ENCODE measurements around the gene ADAMTS2. TPM values are rescaled to one million over a fixed set of nuclear protein-coding genes. Genes with fewer than 3 reads are reported as not detected.

ADAMTS2 gene
- polyA plus RNA-seq, 1 donor = 7.8 TPM

DNA sequence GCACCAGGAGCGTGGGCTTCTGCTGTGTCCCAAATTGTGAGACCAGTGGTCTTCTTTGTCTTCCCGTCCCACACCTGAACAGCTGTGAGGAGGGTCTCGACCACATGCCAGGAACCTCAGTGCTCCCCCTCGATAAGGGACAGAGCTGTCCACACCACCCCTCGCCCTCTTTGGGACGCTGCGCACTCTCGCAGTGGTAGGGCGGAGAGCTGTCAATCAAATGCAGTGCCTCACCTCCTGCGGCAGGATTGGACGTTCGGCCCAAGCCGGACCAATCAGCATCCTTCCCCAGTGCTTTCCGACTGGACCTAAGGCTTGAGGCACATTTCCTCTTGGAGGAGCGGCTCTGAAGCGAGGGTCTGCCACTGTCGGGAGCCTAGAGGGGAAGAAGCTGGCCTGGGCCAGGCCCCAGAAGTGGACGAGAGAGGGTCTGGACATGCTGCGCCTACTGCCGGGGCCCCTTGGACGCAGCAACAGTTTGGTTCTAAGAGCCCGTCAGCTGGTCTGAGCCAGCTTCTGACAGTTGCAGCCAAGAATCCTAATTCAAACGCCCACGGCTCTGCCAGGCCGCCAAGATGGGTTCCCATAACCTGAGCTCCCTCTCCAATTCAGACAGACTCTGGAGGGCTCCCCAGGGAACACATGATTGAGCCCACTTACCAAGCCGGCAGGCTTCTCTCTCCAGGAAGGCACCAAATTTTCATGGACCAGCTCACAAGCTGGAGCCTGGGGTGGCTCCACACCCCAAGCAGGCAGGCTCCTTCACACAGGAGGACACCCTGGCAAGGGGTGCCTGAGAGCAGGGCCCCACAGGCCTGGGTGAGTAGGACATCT, 28.1 kb upstream of the ADAMTS2 start:
- no peak for DNase-seq

DNA sequence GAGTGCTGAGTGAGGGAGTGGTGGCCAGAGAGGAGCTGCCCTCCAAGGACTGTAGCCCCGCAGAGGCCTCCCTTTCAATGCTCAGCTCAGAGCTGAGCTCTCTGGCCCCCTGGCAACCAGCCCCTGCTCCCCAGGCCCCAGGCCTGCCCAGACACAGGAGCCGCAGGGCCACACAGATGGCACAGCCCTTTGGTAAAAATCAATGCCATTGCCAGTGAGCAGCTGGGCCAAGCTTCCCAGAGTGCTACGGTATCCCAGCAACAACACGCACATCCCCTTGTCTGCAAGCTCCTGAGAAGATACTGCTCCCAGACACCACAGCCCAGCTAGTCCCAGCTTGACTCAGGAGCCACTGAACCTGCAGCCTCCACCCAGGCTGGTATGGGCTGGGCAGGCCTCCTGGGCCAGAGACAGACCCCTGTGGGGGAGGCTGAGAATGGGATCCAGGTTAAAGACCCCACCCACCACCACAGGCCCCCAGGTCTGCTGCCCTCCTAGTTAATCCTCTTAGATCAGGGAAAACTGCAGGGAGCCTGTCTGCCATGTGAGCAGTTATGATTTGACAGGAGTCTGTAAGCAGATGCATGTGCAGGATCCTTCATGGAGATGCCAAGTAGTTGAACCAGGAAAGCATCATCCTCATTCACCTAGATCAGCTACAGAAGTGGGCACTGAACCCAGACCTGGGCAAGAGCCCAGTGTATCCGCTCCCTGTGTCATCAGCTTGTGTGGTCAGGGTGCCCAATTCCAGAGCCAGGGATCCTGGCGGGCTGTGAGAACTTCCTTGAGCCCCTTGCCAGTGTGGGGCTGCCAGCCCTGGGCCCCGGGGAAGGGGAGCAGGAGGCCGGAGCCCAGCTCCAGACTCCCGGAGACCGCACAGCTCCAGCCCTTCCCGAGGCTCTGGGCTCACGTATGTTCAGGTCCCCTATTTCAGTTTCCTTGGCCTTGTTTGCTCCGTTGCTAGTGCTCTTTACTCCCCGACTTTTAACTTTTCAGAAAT, 26.7 kb upstream of the ADAMTS2 start:
- no peak for DNase-seq

DNA sequence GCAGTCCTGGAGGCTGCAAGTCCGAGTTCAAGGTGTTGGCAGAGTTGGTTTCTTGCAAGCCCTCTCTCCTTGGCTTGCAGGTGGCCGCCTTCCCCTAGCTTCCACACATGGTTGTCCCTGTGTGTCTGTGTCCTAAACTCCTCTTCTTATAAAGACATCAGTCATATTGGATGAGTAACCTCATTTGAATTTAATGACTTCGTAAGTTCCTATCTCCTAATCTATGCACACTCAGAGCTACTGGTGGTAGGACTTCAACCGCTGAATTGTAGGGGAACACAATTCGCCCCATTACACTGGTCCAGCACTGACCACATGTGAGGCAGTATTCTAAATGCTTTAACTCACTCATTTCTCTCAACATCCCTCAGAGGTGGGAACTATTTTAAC, 25.9 kb upstream of the ADAMTS2 start:
- DNase-seq = no peak

DNA sequence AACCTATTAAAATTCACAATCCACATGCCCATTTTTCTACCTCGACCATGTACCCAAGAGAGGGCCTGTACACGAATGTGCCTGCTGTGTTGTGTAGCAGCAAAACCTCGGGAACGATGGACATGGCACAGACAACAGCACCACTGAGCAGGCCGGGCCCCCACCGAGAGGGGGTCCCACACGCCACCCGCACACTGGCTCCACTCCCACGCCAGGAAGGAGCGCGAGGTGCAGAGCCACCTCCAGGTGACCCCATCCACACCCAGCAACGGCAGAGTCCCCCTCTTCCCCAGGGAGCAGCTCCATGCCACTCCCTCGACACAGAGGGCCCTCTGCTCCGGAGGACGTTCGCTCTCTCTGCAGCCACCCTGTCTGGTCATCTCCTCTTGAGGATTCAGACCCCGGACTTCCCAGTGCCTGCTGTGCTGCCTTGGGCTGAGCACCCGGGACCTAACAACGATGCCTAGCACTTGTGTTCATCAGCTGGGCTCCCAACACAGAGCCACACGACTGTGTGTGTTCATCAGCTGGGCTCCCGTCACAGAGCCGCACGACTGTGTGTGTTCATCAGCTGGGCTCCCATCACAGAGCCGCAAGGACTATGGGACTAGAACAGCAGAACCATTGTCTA, 25.3 kb upstream of the ADAMTS2 start:
- DNase-seq = no peak

DNA sequence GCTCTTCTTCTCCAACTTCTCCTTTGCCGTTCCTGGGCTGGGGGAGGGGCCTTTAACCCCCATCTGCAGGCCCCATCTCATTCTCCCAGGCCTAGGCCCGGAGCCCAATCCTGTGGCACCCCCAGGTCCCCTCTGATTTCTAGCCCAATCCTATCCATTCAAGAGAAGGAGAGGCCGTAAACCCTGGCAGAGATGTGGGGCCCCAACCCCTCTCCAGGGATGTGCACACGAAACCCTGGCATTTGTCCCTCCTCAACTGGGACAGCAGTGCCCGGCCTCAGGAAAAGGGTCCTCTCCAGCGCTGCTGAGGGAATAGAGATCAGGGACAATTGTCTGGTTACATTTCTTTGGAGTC, 24.2 kb upstream of the ADAMTS2 start:
- no peak for DNase-seq

DNA sequence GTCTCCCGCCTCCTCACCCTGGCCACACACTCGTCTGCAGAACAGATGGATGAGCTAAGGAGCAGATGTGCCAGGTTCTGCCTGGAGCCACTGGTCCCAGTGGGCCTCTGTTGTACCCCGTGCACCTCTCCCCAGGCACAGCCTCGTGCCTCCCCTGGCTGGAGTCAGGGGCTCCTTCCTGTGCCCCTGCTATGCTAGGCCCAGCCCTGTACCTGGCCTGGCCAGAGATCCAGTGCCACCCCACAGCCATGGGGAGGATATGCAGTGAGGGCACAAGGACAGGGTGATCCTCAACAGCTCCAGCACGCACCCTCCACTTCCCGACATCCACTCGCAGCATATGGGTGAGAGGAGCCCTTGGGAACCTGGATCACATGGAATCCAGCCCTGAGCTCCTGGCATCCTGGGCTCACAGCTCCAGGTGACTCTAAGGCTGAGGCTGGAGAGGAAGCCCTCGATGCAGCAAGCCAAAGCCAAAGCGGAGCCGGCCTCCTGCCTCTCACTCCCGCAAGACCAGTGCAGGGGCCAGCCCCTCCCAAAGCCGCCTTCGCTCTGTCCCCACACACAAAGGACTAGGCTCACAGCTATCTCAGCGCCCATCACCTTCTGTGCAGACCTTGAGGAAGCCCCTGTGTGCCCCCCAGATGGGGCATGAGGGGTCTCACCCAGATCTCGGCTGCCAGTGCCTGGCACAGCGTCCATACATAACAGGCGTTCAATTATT, 23.7 kb upstream of the ADAMTS2 start:
- DNase-seq = no peak

DNA sequence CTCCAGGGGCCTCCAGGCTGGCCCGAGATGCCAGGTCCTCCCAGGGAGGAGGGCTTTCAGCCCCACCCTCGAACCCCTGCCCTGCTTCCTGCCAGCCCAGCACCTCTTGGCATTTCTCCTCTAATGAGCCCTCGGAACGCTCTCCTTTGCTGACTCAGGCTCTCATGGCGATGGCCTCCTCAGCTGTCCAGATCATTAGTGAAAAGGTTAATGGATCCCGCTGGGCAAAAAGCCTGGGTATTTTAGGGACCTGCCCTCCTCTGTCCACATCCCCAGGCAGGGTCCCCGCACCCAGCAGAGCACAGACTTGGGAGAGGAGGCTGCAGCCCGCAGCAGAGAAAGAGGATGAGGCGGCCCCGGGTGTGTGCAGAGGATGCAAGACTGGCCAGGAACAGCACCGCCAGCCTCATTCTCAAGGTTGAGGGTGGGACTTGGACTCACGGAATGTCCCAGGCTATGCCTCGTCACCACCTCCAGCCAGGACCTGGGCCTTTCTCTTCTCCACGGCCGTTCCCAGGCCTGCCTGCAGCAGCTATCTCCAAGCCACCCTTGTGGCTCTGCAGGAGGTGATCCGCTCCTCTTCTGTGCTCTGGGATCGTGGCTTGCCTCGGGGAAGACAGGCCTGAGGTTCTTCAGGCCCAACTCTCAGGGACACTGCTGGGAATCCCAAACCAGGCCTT, 23.0 kb upstream of the ADAMTS2 start:
- DNase-seq = no peak

DNA sequence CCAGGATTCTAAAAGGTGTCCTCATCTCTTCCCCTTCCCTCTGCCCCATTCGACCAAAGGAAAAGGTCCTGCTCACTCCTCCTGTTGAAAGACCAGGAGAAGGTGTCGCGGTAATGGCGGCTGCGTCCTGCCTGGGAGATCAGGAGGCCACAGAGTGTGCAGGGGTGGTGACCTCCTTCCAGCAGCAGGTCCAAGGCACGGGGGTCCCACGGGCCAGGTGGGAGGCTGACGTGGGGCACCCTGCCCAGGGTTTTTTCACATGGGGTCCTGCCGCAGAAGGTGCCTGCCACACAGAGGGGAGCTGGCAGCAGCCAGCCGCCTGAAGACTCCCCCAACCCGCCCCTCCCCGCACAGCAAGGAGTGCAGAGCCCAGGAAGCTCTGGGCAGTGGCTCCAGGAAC, 22.2 kb upstream of the ADAMTS2 start:
- DNase-seq = no peak

DNA sequence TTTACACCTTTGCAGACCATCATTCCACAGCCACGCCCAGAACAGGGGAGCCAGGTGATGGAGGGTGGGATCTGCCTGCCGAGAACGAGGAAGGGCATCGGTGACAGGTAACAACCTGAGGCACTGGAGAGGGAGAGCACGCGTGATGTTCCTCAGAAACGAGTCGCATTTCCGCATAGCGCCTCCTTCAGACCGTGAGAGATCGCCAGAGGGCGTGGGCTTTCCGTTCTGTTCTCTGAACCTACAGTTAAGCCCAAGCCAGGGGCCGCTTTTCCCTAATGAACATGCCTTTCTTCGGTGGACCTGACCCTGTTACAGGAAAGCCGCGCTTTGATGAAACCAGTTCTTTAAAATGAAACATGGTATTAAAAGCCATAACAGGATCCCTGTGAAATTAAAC, 17.1 kb upstream of the ADAMTS2 start:
- DNase-seq = no peak

DNA sequence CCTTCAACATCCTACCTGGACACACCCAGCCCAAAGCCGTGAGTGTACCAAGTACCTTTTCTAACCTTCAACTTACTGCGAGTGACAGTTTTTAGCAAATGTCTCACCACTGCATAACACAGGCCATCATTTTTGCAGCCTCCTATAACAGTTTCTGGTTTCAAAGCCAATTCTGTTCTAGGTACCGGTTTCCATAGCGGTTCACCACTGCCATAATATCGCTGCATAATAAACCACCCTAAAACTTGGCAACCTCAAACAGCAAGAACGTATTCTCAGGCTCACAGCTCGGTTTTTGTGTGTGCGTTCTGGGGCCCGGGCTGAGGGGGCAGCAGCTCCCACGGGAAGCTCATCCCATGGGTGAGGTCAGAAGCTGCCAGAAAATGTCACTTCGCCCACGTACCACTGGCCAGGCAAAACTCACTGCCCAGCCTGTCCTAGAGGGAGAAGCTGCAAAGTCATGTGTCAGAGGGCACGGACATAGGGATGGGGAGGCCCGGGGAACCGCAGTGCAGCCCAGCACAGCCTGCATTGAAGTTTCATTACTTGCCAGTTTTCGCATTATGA, 15.9 kb upstream of the ADAMTS2 start:
- DNase-seq = no peak

DNA sequence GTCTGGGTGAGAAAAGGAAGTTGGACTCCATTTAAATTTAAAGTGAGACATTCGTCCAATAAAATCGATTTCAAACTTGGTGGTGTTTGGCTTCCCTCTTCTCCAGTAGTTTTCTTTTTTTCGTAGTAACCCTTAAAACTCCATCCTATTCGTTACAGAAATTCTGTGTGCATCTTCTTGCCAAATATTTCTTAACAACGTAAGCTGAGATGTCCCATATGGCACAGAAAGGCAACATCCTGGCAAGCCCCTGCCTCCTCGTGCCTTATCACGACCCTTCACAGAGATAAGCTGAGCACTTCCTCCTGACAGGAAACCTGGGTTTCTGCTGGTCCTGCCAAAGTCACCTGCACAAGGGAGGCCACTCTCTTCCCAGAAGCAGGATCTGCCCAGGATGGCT, 11.8 kb upstream of the ADAMTS2 start:
- DNase-seq = no peak

DNA sequence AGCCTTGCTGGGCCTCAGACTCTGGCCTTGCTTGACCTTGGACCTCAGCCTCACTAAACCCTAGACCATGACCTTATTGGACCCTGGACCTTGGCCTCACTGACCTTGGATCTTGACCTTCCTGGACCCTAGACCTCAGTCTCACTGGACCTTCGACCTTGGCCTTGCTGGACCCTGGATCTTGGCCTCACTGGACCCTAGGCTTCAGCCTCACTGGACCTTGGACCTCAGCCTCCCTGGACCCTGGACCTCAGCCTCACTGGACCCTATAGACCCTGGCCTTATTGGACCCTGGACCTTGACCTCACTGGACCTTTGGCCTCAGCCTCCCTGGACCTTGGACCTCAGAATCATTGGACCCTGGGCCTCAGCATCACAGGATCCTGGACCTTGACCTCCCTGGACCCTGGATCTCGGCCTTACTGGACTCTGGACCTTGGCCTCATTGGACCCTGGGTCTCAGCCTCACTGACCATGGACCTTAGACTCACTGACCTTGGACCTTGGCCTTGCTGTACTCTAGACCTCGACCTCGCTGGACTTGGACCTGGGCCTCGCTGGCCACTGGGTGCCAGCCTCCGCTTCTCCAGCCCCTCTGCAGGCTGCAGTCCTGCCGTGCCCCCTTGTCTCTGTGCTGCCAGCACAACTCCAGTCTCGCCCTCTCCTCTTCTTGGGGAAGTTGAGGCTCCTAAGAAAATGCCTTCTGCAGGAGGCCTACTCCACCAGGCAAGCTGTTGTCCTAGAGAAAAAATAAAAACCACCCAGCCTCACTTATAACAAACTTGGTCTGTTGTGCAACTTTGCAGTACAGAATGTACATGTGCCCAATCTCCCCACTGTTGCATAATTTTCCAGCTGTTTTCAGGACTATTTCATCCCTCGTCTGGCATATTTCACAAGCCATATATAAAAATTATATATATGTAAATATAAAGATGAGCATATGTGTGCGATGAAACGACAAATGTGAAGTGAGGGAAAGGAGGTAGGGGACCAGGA, 11.0 kb upstream of the ADAMTS2 start:
- no peak for DNase-seq

DNA sequence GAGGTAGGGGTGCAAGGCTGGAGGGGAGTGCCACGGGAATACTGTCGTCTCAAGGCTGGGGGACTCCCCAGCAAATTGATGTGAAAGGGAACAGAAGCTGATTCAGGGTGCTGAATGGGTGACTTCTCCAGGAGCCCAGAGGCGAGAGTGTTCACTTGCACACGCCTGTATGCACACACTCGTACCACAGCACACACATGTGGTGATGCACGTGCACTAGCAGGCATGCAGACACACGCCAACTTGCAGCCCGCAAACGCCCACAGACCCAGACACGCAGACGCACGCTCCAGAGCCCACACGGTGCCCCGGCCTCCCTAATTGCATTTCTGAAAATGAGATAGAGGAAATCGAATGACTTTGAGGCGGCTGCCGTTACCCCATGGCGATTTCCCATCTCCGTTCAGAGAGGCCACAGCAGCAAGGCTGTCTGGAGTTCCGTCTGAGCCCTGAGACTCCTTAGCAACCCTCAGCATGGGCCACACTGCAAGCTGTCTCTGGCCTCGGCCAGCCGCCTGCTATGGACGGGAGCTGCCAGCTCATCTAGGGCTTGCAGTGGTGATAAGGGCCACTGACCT, 9.1 kb upstream of the ADAMTS2 start:
- DNase-seq = no peak

DNA sequence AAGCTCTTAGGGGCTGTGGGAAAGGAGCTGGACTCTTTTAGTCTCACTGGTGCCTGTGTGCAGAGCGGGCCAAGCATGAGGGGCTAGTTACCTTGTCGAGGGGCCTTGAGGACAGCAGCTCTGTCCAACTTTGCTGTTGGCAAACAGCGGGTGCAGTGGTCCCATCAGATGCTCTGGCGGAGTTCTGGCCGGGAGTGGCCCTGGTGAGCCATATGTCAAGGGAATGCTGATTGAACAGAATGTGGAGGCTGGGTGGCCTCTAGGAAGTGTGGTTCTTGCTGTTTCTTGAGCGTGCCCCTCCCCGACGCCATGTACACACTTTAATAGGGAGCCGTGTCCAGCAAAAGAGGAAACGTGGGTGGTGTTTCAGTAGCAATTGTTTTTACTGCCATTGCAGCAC, 3.6 kb upstream of the ADAMTS2 start:
- DNase-seq = no peak

DNA sequence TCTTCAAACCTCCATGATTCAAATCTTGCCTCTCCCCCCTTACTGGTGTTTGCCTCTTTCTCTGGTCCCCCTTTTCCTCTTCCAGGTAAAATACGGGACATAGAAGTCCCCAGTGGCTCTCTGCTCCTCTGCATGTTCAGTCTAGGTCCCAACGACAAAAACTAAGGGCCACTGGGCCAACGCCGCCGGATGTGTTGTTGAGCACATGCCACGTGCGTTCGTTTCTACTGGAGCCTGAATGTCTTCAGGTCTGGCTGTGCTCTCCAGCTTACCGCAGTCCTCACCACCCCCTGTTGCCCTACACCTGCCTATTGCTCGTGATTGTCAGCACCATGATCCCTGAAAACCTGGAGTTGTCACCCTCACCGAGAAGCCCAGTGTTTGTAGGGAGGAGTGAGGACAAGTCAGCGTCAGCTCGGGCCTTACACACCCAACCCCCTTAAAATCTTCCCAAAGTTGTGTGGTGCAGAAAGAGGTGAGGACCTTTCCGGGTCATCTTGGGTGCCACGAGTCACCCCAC, 2.8 kb upstream of the ADAMTS2 start:
- DNase-seq = no peak

DNA sequence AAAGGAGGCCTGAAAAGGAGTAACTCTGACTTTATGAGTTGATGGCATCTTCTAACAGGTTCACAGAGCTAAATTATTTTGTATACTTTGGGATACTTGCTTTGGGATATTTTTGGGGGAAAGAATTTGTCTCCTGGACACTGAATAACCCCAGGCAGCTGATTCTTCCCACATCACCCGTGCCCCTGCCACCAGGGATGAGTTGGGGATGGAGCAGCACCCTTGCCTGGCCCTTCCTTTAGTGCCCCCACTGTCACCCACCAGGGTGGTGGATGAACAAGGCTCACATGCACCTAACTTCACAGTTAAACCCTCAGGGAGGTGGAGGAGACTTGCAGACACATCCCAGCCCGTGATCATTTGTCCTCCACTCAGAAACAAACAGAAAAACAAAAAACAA, 2.3 kb upstream of the ADAMTS2 start:
- no peak for DNase-seq

DNA sequence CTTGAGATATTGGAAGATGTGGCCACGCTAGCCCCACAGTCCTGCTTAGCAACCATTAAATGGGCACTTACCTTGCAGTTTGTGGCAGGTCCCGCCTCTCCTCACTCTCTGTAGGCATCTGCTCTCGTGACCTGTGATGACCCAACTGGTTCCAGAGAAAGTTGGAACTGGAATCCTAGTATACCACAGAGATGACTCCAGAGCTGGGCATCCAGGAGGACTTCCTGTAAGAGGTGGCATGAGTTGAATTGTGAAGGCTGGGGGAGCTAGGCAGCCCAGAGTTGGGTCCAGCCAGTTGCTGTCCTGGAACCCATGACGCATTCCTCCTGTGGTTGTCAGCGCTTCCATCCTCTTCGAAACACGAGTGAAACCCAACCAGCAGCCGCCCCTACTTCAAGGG, 1.6 kb upstream of the ADAMTS2 start:
- no peak for DNase-seq

DNA sequence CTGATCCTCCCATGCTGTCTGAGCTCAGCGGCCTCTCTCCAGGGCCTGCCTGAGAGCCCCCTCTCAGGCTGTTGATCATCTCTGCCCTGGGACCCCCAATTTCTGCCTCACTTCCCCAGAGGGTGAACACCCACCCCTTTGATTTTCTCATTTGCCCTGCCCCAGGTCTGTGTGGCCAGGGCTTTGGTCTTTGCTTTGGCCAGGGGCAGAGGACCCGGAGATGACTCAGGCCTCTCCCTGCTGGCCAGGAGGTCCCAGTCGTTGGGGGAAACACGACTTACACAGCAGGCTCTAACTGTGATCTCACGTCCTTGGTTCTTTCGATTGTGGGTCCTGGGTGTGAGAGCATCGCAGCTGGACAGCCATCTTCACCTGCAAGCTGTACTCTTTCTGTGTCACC, 1.1 kb upstream of the ADAMTS2 start:
- DNase-seq = no peak

DNA sequence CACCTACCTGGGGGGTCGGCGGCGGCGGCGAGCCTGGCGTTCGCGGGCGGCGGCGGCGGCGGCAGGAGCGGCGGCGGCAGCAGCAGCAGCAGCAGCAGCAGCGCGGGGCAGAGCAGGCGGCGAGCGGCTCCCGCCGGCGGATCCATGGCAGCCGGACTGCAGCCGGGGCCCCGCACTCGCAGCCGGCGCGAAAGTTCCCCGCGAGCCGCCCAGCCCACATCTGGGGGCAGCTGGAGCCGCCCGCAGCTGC, 153 bp downstream of the ADAMTS2 start:
- no peak for DNase-seq
